ENCODE data around the gene GAPDHS.
A peak's percentile ranks its signal among the peaks of the same experiment; 100 is the strongest.

The GAPDHS gene

GRCh38 chr19:35511337-35511736 is 21.9 kb upstream of the GAPDHS start:
- no peak for DNase-seq

DNA sequence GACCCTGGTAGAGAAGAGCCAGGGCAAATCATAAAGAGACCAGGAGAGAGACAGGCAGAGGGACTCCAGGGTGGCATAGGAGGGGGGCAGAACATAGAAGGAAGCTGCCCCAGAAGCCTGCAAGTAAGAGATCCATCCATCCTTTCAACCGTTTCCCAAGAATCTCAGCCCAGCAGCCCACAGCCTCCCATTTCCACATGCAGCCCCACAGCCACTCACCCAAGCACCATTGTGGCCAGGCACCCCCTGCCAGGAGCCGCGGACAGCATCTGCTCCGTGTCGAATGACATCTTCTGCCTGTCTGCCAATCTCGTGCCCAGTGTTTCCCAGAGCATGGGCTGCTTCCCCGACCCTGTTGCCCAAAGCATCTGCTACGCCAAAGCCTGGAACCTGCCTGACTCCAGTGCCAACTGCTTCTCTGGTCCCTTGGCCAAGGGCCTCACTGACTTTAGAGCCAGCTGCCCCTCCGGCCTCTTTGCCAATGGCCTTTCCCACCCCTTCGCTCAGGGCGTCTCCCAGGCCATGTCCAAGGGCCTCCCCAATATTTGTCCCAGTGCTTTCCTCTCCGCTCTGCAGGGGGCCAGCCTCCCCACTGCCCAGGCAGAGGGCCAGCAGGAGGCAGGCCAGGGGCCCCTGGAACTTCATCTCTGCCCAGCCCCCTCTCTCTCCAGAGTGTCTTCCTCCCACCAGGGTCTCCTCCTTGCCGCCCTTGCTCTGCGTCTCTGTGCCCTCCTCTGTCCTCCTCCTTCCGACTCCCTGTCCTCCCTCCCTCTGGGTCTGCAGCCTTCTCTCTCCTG is 20.2 kb upstream of the GAPDHS start:
- no peak for DNase-seq

DNA sequence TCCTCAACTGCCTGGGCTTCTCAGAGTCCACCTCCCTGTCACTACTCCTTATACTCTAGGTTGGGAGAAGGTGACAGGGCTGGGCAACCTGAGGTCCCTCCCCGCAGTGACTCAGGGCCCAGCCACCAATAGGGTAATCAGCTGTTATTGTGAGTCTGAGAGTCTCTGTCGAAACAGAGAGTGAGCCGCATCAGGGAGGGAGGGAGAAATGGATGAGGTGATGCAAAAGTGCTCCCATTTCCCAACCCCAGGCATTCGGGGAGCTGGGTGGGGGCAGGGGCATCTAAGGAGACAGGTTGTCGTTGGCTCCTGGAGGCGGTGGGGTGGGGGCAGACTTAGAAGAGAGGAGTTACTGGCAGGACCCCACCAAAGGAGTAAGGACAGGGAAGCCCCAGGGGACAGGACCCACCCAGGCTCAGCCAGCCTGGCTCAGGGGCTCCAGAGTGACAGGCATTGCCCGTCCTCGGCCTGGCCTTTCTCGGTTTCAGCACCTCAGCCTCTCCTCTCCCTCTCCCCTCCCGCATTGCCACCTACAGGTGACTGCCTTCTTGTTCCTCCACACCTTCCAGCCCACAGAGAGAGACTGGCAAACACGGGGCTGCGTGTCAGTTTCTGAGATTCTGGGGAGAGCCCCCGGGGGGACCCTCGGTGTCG is 19.5 kb upstream of the GAPDHS start, which contains the start of gene DMKN:
Gene DMKN, minus strand, starts transcription at position 22 of the 654 bp plus-strand sequence. CDS start 174 bp downstream, outside the sequence.
- DNase-seq = no peak

DNA sequence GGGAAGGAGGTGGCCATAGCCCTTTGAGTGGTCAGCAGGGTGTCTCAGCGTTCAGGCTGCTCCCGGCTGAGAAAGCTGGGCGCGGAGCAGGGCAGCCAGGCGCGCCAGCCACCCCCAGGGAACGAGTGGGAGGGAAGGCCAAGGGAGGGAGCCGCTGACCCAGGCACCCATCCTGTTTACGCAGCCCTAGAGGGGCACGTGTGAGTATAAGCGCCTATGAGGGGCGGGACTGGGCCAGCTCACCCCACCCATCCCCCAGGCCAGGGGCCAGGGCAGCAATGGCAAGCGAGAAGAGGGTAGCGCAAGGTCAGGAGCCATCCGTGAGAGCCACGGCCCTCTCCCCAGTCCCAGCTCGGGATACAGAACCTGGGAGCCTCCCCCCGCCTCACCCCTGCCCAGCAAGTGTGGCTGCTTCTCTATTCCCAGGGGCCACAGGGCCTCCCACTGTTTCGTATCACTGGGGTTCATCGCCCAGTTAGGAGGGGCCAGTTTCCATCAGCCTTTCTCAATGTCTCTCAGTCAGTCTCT is 18.9 kb upstream of the GAPDHS start:
- DNase-seq = no peak

GRCh38 chr19:35516310-35516709 is 16.9 kb upstream of the GAPDHS start:
- no peak for DNase-seq

DNA sequence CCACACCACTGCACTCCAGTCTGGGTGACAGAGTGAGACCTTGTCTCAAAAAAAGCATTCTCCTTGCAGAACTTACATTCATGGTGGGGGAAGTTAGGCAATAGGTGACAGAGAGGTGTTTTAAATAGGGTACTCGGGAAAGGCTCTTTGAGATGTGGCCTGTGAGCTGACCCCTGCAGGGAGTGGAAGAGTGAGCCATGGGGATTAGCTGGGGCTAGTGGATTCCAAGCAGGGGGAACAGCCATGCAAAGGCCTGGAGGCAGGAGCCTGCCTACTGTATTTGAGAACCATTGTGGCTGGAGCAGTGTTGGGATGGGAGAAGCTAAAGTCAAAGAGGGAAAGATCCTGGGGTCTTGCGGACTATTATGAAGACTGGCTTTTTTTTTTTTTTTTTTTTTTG is 15.9 kb upstream of the GAPDHS start:
- no peak for DNase-seq

- no peak for DNase-seq
Observed at GRCh38 chr19:35518313-35518712, 14.9 kb upstream of the GAPDHS start.

GRCh38 chr19:35519291-35519690 is 14.0 kb upstream of the GAPDHS start:
- DNase-seq = no peak

DNA sequence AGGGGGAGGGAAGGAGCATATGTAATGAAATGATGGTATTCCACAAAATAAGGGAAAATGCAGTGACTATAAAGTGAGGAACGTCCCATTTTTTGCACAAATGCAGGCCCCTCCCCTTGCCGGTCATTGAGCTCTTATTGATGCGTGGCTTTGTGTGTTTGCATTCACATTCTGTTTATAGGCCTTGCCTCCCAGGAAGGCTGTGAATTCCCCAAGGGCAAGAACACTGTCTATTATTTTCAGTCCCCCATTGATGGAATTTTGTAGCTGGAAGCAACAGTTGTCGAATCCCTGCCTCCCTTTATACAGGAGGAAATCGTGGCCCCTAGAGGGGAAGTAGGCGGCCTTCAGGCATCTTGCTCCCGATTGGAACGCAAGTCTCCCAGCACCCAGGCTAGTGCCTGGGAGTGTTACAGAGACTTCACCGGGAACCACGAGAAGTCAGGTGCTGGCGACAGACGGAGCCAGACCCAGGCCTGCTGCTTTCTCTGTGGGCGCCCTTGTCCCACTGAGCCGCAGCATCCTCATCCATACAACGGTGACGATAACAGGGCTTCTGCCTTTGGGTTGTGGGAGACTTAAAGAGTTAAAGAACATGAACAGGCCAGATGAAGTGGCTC is 12.0 kb upstream of the GAPDHS start:
- no peak for DNase-seq

GRCh38 chr19:35522745-35523327 is 10.4 kb upstream of the GAPDHS start:
- DNase-seq = no peak

DNA sequence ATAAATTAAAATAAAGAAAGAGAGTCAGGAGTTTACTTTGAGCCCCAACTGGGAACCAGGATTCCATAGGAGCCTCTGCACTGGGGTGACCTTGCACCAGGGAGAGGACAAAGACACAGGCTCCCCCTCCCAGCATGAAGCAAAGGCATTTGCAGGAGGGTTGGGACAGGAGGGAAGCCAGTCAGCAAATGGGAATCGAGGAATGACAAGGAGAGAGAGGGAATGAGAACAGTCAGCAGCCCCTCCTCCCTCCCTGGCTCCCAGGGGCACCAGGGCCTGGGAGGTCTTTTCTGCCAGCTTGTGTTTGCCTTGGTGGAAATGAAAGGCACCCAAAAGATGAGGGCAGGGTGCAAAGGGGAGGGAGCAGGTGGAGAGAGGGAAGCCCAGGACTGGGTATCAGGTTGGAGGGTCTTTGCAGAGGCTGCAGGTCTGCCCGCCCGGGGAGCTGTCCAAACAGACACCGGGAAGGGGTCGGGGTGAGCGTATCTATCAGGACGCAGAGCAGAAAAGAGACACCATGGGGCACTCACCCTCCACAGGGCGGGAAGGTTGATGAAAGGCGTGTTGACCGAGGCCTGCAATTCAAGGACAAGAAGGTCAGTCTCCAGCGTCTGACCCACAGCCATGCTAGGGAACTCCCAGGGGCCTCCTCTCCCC is 8.9 kb upstream of the GAPDHS start:
- DNase-seq = no peak

DNA sequence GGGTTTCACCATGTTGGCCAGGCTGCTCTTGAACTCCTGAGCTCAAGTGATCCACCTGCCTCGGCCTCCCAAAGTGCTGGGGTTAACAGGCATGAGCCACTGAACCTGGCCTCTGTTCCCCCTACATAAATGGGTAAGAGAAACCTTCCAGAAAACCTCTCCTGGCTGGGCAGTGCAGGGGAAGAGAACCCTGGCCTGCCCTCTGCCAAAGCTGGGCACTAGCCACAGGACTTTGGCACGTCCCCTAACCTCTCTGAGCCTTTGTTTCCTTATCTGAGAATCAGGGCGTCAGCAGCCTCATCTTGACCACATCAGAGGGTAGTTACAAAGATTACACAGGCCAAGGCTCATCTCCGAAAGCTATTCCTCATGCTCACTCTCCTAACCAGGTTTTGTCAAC is 7.4 kb upstream of the GAPDHS start:
- no peak for DNase-seq

GRCh38 chr19:35528218-35529038 is 4.8 kb upstream of the GAPDHS start, which contains the start of gene SBSN:
TSS of gene SBSN (minus strand) at chr19:35528311. CDS start at chr19:35528281, 30 bp downstream.
- no peak for DNase-seq

- no peak for DNase-seq
Observed at GRCh38 chr19:35529241-35530218, 3.7 kb upstream of the GAPDHS start.

DNA sequence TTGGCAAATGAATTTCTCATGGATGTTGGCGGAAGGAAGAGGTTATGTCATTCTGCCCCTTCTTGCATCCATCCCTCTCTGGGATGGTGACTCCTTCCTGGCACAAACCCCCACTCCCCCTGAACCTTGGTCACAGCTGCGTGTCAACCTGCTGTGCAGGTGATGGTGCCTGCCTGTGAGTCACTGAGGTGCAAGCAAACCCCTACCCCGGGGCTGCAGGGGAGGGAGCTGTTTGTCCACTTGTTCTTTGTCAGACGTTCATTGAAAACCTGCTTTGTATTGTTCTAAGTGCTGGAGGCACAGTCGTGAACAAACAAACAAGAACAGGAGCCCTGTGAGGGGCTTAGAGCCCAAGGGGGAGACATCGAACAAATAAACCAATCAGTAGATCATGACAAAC is 2.0 kb upstream of the GAPDHS start:
- DNase-seq = no peak

GRCh38 chr19:35533822-35534392 is 651 bp downstream of the GAPDHS start:
- DNase-seq = peak; percentile 28 to 42

DNA sequence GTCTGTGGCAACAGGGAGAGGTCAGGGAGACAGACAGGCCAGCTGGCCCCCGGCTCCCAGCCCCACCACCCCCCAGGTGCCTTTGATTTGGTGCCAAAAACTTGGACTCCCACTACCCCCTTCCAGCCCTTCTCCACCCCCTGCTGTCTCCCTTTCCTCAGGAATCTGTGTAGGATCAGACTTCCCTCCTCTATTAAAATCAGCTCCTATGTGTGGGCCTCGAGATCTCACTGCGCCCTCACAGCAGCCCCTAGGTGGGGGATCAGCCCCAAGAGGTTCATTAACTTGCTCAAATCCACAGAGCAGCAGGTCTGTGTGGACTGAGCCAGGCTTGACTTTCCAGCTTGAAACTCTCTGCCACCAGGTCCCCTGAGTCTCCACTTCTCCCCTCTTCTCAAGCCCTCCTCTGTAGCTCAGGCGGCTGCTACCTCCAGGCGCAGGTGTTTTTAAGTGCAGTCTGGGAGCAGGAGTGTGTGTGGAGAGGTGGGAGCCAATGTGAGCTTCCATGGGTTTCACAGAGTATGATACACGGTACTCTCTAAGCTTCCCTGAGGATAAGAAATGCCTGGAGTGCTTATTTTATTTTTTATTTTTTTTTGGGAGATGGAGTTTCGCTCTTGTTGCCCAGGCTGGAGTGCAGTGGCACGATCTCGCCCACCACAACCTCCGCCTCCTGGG is 1.7 kb downstream of the GAPDHS start:
- no peak for DNase-seq

- no peak for DNase-seq
Observed at GRCh38 chr19:35539314-35539713, 6.1 kb downstream of the GAPDHS start.

GRCh38 chr19:35539850-35540249 is 6.6 kb downstream of the GAPDHS start:
- DNase-seq = no peak

All from stimulated activated CD4-positive, alpha-beta T cell treated with anti-CD3 and anti-CD28 coated beads, Interleukin-2, amount 100 ng/mL, for 24 hours (primary cell).